ENCODE results near the gene LRRC8E. TPM values are rescaled to one million over a fixed set of nuclear protein-coding genes. Genes with fewer than 3 reads are reported as not detected.
A peak's percentile ranks its signal among the peaks of the same experiment; 100 is the strongest.

Gene LRRC8E
- 5.1 TPM for polyA plus RNA-seq (2013, experiment 1 of 2; ENCODE audit: insufficient read length)
- polyA plus RNA-seq (2013, experiment 2 of 2; ENCODE audit: insufficient read length) = 4.6 TPM

DNA sequence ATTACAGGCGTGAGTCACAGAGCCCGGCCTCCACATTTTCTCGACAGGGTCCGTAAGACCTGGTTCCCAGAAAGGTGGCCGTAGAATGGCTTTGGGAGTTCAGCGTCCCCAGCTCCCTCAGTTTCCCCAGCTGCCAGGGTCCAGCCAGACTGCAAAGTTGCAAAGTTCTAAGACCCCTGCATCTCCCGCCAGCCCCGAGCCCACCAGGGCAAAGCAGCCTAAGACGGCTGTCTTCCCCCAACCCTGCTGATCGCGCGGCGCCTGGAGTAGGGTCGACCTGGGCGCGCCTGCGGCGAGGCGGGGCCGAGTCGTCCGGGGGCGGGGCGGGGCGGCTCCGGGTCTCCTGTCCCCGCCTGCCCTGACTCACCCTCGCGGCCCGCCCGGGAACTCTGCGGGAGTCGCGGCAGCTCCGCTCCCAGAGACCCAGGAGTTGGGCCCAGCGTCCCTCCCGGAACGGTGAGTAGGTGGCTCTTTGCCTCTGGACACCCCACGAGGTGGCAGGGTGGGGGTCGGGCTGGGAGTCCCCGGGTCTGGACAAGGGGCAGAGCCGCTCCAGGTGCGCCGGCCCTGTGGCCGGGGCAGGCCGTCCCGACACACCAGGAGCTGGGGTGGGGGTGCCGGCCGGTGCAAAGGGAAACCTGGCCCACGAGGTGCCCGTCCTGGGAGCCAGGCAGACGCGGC is at the start of gene LRRC8E:
Gene LRRC8E, plus strand, starts transcription at position 366 of the 681 bp plus-strand sequence. CDS start 7,094 bp downstream, outside the sequence.
- DNase-seq = peak; percentile 71

DNA sequence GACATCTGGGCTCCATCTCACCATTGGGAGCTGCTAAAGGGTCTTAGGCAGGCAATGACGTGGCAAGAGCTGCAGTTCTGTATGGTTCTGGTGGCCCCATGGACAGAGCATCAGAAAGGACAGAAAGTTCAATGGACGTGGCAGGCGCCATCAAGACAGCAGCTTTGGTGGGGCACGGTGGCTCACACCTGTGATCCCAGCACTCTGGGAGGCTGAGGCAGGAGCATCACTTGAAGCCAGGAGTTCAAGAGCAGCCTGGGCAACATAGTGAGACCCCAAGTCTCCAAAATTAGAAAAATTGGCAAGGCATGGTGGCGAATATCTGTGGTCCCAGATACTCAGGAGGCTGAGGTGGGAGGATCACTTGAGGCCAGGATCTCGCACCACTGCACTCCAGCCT is 48.8 kb upstream of the LRRC8E start:
- no peak for DNase-seq

DNA sequence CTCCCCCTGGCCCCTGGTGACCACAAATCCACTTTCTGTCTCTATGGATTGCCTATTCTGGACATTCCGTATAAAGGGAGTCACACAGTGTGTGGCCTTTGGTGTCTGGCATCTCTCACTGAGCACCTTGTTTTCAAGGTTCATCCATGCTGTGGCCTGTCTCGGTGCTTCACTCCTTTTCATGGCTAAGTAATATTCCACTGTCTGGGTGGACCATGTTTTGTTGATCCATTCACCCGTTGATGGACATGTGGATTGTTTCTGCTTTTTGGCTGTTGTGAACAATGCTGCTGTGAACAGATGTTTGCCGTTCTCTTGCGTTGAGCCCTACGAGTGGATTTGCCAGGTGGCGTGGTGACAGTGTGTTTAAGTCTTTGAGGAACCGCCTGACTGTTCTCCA is 47.7 kb upstream of the LRRC8E start:
- DNase-seq = no peak

DNA sequence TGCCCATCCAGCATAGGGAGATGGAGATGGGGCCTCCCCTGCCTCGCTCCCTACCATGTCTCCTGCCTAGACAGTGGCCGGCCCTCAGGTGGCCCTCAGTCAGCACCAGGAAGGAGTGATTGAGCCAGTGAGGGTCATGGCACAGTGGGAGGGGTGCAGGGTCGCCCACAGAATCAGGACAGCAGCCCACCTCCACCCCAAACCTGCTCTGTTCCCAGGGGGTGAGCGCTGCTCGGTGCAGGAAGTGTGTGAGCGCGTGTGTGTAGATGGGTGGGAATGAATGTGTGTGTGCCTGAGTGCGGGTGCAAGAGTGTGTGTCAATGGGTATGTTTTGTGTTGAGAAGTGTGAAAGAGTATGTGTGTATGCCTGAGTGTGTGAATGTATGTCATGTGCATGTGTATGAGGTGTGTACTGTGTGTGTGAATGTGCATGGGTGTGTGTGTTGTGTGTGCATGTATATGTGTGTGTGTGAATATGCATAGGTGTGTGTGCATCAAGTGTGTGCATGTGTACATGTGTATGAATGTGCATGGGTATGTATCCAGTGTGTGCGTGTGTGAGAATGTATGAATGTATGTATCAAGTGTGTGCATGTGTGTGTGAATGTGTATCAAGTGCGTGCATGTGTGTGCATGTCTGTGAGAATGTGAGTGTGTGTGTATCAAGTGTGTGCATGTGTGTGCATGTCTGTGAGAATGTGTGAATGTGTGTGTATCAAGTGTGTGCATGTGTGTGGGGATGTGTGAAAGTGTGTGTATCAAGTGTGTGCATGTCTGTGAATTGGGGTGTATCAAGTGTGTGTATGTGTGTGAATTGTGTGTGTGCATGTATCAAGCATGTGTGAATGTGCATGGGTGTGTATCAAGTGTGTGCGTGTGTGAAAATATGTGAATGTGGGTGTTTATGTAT is 46.3 kb upstream of the LRRC8E start:
- DNase-seq = no peak

DNA sequence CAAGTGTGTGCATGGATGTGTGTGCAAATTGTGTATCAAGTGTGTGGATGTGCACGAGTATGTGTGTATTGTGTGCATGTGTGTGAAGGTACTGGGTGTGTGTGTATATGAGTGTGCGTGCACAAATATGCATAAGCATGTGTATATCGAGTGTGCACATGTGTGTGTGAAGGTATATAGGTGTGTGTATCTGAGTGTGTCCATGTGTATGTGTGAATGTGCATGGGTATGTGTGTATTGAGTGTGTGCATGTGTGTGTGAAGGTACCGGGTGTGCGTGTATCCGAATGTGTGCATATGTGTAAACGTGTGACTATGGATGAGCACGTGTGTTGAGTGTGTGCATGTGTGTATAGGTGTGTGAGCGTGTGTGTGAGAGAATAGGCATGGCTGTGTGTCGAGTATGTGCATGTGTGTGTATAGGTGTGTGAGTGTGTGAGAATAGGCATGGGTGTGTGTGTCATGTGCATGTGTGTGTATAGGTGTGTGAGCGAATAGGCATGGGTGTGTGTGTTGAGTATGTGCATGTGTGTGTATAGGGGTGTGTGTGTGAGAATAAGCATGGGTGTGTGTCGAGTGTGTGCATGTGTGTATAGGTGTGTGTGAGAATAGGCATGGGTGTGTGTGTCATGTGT is 45.5 kb upstream of the LRRC8E start:
- no peak for DNase-seq

DNA sequence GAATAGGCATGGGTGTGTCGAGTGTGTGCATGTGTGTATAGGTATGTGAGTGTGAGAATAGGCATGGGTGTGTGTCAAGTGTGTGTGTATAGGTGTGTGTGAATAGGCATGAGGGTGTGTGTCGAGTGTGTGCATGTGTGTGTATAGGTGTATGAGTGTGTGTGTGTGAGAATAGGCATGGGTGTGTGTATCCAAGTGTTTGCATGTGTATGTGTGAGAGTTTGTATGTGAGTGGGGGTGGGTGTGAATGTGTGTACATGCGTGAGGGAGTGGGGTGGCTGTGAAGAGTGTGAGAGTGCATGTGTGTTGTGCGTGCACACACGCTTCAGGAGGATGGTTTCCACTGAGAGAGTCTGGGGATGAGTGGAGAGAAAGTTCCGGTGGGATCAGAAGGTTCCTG is 44.8 kb upstream of the LRRC8E start:
- DNase-seq = no peak

DNA sequence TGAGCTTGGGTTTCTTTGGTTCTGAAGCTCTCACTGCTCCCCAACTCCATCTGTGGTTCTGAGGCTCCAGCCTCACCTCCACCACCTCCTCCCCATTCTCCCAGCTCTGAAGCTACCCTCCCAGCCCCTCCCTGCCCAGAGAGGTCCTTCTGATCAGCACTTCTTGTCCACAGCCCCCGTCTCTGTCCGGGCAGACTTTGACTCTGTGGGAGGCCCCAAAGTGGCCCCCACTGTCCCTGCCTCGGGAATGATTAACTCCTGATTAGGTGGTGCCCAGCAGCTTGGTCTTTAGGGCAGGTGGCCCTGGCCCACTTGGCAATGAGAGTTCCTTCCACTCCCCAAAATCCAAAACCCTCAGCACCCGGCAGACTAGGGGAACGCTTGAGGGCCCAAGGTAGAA is 43.9 kb upstream of the LRRC8E start:
- no peak for DNase-seq

DNA sequence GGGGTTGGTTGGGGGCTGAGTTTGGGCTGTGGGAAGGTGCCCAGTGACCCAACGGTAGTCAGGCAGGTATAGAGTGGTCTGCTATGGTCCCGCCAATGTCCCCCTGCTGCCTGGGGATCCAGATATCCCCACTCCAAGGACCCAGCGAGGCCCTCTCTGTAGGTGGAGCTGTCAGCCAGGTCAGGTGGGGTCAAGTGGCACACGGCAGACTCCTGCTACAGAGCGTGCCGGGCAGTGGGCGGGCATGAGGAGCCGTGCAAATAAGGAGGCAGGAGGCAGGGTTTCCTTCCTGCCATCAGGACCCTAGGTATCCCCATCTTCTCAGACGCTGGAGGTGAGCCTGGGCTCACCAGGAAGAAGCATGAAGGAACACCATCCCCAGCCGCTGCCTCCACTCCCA is 43.4 kb upstream of the LRRC8E start:
- no peak for DNase-seq

DNA sequence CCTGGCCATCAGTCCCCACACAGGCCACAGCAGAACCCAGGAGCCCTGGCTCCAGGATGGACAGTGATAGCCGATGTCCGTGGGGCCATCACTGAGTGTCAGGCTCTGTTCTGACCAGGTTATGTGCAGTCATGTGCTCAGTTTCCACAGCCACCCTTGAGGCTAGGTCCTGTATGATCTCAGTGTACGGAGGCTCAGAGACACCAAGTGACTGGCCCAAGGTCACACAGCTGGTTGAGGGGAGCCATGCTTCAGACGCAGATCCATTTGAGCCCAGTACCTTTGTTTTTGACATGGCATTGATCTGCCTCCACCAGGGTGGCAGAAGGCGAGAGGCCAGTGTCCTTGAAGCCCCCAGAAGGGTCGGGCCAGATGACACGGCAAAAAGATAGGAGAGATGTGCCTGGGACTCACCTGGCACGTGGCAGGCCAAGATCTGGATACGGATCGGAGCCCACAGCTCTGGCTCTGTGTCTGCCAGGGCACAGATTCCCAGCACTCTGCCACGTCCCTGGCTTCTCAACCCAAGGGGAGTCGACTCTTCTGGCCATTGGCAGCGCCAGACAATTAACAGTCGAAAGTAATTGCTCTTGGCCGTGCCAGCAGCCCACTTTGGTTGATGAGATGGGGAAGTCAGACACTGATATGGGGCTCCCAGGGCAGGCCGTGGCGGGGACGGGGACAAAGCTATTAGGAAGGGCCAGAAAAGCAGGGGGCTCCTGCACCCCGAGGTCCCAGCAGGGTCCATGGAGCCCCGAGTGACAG is 42.7 kb upstream of the LRRC8E start:
- DNase-seq = no peak

DNA sequence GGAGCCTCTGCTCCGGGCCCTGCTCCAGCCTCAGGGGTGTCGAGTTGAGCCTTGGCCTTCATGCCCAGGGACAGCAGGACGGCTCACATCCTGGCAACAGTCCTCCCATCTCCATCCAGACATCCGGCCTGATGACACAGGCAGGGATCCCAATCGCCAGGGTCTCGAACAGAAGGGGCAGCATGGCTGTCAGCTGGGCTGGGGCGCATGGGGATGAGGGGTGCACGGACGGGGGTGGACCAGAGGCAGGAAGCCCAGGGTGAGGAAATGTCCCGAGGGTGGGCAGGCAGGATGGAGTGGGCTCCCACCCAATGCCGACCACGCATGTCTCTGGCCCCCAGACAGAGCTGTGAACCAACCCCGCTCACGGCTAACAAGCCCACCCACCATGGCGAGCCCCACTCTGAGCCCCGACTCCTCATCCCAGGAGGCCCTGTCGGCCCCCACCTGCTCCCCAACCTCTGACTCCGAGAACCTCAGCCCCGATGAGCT is 42.1 kb upstream of the LRRC8E start:
- no peak for DNase-seq

DNA sequence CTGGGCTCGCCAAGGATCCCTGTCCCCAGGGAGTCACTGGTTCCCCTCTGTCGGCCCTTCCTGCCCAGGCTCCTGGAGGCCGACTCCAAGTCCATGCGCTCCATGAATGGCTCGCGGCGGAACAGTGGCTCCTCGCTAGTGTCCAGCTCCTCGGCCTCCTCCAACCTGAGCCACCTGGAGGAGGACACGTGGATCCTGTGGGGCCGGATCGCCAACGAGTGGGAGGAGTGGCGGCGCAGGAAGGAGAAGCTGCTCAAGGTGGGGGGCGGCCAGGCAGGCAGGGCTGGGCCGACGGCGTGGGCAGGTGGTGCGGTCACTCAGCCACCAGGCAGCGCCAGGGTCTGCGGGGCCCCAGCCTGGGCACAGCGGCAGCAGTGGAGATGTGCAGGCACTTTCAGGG is 40.6 kb upstream of the LRRC8E start:
- DNase-seq = no peak

DNA sequence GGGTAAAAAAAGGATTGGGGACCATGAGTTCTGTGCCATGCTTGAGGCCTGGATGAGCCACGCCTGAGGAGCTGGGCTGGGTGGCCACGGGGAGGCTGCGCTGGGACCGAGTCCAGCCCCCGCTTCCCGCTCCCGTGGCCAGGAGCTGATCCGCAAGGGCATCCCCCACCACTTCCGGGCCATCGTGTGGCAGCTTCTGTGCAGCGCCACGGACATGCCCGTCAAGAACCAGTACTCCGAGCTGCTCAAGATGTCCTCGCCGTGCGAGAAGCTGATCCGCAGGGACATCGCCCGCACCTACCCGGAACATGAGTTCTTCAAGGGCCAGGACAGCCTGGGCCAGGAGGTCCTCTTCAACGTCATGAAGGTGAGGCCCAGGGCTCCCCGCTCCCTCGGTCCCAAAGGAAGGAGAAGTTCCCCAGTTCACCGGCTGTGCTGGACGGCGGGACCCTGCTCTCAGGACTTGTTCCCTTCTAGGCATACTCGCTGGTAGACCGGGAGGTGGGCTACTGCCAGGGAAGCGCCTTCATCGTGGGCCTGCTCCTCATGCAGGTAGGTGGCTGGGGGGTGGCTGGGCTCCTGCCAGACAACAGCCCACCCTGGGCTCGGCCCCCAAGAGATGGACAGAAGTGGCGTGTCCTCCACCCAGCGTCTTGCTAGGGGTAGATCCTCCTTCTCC is 39.4 kb upstream of the LRRC8E start:
- DNase-seq = no peak

DNA sequence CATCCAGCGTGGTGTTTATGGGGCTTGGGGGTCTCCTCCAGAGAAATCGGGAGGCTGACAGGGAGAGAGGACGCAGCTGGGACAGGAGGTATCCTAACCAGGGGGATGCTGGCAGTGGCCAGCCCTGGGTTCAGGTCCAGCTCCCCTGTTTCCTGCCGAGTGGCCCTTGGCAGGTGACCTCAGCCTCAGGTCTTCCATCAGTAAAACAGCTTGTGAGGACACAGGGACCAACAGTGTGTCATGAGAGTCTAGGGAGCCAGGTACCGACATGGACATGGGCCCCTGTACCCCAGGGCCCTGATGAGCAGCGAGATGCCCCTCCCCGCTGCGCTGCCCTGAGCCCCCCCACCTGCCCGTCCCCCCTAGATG is 38.7 kb upstream of the LRRC8E start:
- no peak for DNase-seq

DNA sequence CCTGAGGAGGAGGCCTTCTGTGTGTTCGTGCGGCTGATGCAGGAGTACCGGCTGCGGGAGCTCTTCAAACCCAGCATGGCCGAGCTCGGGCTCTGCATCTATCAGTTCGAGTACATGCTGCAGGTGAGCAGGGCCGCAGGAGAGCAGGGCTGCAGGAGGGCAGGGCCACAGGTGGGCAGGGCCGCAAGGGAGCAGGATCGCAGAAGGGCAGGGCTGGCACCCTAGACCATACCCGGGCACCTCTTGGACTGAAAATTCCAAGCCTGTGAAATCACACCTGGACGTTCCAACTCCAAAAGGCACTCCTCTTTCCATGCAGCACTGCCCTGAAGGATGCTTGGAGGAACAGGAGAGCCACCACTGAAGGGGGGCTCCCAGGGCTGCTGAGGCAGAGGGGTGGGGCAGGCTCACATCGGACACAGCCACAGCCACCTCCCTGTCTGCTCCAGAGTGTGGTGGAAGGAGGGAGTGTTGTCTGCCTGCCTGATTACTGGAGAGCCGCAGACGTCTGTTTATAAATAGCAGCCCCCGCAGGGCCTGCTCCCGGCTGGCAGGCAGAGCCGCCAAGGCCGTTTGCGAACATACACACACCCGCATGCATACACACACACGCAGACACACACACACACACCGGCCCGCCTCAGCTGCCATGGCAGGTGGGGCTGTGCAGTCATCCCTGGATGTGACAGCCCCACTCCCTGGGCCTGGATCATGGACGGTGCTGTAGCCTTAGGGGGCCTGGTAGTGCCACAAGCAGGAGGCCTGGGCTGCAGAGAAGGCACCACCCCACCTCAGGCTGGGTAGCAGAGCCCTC is 38.1 kb upstream of the LRRC8E start:
- DNase-seq = no peak

DNA sequence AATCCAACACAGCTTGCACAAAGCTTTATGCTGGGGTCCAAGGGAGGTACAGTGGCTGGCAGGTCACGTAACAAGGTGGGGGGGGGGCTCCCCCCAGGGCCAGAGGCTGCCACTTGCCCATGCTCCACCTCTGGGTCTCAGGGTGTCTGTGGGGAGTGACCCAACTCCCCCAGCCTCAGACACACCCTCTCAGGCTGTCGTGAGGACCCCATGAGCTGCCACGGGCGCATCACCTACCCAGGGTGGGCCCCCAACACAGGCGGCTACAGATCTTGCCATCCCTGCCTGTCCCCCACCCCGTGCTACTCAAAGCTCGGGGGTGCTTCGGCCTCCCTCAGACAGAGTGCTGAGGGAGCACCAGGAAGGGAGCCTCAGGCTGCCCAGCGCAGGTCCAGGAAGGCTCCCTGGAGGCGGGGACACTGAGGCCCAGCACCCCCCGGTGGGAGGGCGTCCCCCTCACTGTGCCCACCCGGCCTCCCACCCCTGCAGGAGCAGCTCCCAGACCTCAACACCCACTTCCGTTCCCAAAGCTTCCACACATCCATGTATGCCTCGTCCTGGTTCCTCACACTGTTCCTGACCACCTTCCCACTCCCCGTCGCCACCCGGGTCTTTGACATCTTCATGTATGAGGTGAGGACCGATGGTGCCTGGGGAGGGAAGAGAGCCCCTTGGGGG is 37.2 kb upstream of the LRRC8E start:
- DNase-seq = no peak

DNA sequence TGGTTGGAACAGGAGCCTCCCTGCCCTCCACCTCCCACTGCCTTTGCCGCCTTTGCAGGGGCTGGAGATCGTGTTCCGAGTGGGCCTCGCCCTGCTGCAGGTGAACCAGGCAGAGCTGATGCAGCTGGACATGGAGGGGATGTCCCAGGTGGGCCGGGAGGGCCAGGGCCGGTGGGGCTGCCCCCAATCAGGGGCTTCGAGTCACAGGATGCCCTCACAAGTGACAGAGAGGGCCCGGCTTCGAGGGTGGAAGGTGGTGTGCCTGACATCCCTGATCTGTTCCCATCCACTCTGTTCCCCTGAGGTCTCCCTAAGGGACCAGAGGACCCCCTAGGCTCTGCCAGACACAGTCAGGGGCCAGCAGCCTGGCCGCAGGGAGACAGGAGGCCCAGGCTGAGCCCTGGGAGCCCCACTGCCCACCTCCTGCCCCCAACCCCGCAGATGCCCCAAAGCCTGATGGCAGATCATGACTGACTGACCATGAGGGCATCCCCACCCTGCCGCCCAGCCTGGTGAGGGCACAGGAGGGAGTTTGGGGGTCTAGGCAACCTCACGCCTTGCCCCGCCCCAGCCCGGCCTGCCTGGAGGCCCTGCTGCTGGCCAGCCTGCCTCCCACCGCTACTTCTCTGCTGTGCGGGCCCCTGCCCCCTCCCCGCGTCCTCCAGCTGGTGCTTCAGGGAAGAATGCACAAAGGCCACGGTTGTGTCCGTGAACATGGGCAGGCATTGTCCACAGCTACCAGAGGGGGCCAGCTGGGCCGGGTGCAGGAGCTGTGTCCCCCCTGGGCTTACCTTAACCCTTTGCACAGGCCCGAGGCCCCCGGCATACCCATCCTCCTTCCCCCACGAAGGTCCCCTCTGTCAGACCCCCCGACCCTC is 36.4 kb upstream of the LRRC8E start:
- DNase-seq = no peak

DNA sequence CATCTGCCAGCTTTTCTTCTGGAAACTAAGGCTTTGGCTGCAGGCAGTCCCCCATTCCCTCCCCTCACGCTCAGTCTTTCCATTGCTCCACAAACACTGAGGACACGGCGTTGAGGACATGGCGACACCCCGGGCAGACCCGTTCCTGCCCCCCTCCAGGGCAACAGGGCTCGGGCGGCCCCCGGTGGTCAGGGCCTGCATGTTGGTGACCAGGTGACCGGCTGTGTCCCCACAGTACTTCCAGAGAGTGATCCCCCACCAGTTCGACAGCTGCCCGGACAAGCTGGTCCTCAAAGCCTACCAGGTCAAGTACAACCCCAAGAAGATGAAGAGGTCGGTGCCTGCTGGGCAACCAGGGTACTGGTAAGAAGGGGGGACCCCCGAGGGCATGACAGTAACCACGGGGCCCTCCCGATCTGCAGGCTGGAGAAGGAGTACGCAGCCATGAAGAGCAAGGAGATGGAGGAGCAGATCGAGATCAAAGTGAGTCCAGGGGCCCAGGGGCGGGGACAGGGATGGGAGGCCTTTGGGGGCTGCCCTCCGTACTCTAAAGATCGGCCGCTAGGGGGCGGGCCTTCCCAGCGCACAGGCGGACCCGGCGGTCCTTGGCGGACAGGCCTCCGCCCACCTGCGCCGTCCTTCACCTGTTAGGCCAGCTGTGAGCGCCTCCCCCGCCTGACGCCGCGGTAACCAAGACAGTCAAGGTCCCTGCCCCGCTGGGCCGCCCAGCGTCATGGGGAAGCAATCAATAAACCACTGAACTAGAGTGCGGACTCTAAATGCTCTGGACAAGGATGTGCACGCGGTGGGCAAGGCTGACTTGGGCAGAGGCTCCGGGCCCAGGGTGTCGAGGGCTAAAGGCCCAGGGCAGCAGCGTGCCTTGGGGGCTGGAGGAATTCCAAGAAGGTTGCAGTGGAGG is 35.2 kb upstream of the LRRC8E start:
- DNase-seq = peak; percentile 48

DNA sequence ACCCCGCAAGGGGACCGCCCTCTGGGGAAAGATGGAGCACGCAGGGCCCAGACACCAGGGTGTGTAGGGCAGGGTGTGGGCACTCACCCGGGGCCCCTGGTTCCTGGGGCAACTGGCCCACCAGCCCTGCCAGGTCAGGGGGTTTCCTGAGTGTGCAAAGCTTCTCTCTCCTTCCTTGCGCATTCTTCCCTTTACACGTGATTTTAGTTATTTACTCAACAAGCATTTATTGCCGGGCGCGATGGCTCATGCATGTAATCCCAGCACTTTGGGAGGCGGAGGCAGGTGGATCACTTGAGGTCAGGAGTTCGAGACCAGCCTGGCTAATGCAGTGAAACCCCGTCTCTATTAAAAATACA is 34.6 kb upstream of the LRRC8E start:
- DNase-seq = no peak

All from fibroblast of skin of abdomen (primary cell).